Osteocyte (in vitro differentiated cells): ENCODE data around the gene GIPC3. TPM values are rescaled to one million over a fixed set of nuclear protein-coding genes. Genes with fewer than 3 reads are reported as not detected.

ENCODE experiments used
- DNase-seq: peaks from one replicate; pipeline ENCODE4 v3.0.0; 2021; ENCODE audit warnings: mixed read lengths; ENCODE audit not compliant: unreplicated experiment; ENCODE audit errors: extremely low spot score
- H3K27ac Mint-ChIP-seq: one replicate; pipeline ENCODE4 v1.8.0; 2021; ENCODE audit warnings: mild to moderate bottlenecking, mixed read lengths; ENCODE audit not compliant: unreplicated experiment
- H3K27me3 Mint-ChIP-seq: one replicate; pipeline ENCODE4 v1.8.0; 2021; ENCODE audit warnings: mixed read lengths; ENCODE audit not compliant: unreplicated experiment
- H3K36me3 Mint-ChIP-seq: one replicate; pipeline ENCODE4 v1.8.0; 2021; ENCODE audit warnings: mixed read lengths; ENCODE audit not compliant: unreplicated experiment
- H3K4me1 Mint-ChIP-seq: one replicate; pipeline ENCODE4 v1.8.0; 2021; ENCODE audit warnings: mixed read lengths; ENCODE audit not compliant: unreplicated experiment
- H3K4me3 Mint-ChIP-seq: one replicate; pipeline ENCODE4 v1.8.0; 2021; ENCODE audit warnings: mild to moderate bottlenecking, moderate library complexity, mixed read lengths; ENCODE audit not compliant: unreplicated experiment
- H3K9me3 Mint-ChIP-seq: one replicate; pipeline ENCODE4 v1.8.0; 2021; ENCODE audit warnings: mixed read lengths; ENCODE audit not compliant: unreplicated experiment
- total RNA-seq: library from RNA; stranded (reverse); gene quantifications from 2 replicates; pipeline ENCODE4 v1.2.1, GENCODE V29; 2021
- TF ChIP-seq, protein P1 (sequence below): fragments of 200-600 bp; sonication (generic); IDR thresholded peaks from 2 replicates; pipeline ENCODE4 v1.5.0; 2021; ENCODE audit warnings: antibody characterized with exemption, mild to moderate bottlenecking, moderate library complexity

The GIPC3 gene
- total RNA-seq, 1 donor from 2014 or later = 0.67 TPM

DNA sequence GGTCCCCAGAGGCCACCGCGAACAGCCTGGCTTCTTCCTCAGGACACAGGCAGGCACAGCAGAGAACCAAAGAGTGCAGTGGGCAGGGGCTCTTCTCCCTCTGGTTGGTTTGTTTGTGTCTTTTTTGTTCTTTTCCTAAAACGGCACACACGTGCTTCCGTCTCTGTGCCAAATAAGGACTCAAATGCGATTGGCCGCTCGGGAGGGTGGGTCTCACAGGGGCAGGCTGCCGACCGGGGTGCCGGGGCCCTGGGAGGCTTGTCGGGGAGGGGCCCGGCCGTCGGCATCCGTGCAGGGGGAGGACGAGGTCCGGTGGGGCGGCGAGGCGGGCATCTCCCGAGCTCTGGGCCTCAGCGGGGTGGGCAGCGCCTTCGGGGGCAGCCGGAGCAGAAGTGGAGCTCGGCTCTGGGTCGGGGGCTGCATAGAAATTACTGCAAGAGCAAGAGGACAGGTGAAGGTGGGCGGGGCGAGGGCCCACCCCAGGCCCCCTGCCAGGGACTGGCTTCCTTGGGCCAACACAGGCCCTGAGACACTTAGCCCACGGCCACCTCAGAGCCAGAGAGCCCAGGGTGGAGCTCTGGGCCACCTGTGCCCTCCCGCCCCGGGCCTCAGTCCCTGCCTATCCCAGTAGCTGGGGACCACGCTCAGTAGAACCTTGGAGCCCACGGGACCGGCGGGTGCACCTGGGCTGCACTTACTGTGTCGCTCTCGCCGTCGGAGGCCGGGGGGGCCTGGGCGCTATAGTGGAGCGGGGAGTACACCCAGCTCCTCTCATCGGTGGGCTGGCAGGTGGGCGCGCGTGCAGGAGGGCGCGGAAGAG is 47.7 kb downstream of the GIPC3 start:
- no peak for DNase-seq
- Mint-ChIP-seq H3K4me3 (no peak overlapping the region), H3K27me3 (no peaks in the 10 kb centered on the region), H3K27ac (no peak overlapping the region), H3K36me3 (peaks cover 4% of the 10 kb centered on the region), H3K9me3 (no peaks in the 10 kb centered on the region), H3K4me1 (no peaks in the 10 kb centered on the region)
- TF ChIP-seq, protein P1, sequence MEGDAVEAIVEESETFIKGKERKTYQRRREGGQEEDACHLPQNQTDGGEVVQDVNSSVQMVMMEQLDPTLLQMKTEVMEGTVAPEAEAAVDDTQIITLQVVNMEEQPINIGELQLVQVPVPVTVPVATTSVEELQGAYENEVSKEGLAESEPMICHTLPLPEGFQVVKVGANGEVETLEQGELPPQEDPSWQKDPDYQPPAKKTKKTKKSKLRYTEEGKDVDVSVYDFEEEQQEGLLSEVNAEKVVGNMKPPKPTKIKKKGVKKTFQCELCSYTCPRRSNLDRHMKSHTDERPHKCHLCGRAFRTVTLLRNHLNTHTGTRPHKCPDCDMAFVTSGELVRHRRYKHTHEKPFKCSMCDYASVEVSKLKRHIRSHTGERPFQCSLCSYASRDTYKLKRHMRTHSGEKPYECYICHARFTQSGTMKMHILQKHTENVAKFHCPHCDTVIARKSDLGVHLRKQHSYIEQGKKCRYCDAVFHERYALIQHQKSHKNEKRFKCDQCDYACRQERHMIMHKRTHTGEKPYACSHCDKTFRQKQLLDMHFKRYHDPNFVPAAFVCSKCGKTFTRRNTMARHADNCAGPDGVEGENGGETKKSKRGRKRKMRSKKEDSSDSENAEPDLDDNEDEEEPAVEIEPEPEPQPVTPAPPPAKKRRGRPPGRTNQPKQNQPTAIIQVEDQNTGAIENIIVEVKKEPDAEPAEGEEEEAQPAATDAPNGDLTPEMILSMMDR = no peak

DNA sequence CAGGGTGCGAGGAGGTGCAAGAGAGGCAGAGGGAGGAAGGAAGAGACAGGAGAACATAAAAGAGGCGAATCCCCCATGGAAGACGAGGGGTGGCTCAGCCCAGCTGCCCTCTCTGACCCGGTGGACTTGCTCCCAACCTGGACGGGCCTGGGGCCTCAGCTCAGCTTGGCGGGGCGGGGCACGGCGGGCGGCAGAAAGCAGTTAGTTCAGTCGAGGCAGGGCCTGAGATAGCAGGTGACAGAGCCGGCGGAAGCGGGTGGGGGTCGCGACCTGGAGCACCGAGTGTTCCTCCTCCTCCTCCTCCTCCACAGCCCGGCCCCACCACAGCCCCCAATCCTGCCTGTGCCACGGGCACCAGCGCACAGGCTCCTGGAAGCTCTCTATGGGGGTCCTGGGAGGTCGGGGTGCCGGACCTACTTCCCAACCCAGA is 48.3 kb downstream of the GIPC3 start:
- Mint-ChIP-seq H3K27me3 (no peaks in the 10 kb centered on the region), H3K4me3 (no peak overlapping the region), H3K4me1 (no peaks in the 10 kb centered on the region), H3K27ac (no peak overlapping the region), H3K36me3 (peaks cover 6% of the 10 kb centered on the region), H3K9me3 (no peaks in the 10 kb centered on the region)
- TF ChIP-seq, protein P1 = no peak
- no peak for DNase-seq

DNA sequence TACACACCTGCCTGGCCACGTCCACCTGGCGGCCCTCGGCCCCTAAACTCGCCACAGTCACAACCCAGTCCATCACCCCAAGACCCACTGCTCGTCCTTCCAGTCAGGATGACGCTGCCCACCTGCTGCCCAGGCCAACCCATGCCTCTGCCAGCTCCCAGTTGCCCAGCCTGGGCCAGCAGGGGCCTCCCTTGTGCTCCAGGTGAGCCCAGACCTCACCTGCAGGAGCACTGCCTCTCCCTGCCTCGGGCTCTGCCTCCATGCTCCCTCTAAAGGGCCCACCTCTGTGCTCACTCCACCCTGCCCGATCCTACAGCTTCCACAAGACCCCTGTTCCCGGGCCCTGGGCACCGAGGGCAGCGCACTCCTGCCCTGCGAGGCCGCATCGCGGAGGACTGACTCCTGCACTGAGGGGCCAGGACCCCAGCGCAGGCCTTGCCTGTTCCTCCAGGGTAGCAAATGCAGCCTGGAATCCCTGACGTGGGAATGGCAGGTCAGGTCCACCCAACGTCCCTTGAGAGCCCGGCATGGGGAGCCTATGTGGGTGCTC is 49.3 kb downstream of the GIPC3 start:
- Mint-ChIP-seq H3K27ac (no peak overlapping the region), H3K27me3 (no peaks in the 10 kb centered on the region), H3K9me3 (no peaks in the 10 kb centered on the region), H3K4me3 (no peak overlapping the region), H3K36me3 (peaks cover 13% of the 10 kb centered on the region), H3K4me1 (no peaks in the 10 kb centered on the region)
- DNase-seq = no peak
- TF ChIP-seq, protein P1 = no peak

DNA sequence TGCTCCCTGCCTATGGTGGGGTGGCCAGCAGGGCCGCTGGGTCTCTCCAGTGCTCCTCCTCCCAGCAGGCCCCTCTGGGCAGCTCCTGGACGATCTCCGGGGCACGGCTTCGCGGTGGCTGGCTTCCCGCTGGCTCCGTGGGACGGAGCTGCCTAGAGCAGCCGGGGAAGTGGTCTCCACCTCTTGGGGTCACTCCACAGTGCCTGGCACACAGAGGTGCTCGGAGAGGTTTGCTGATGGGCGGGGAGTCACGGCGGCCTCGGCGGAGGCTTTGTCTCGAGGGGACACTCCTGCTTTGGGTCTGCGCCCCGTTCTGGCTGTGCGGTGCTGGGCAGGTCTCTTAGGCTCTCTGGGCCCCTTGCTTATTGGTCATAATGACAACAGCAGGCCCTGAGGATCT is 51.2 kb downstream of the GIPC3 start:
- Mint-ChIP-seq H3K4me3 (no peak overlapping the region), H3K9me3 (no peaks in the 10 kb centered on the region)
- no peak for DNase-seq

DNA sequence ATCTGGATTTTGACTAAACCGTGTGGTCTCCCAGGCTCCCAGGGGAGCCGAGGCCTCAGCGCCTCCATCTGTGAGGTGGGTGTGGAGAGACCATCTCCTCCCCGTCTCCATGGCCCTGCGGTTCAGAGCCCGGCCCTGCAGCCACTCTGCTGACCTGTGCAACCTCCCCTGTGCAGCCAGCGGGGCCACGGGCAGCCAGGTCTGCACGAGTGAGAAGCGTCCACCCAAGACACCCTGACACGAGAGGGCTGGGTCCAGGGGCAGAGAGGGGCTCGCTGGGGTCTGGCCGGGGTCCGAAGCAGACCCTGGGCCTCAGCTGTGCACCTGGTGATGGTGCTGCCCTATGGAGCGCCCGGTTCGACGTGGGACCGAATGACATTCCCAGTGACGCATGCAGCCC is 51.7 kb downstream of the GIPC3 start:
- H3K27ac Mint-ChIP-seq = no peak overlapping the region
- H3K27me3 Mint-ChIP-seq = no peaks in the 10 kb centered on the region
- H3K9me3 Mint-ChIP-seq = no peaks in the 10 kb centered on the region
- no peaks in the 10 kb centered on the region for H3K4me1 Mint-ChIP-seq
- DNase-seq = no peak
- TF ChIP-seq, protein P1 = no peak
- H3K36me3 Mint-ChIP-seq = peaks cover 16% of the 10 kb centered on the region
- H3K4me3 Mint-ChIP-seq = no peak overlapping the region

More for the DNA sequence above, 51.2 kb downstream of the GIPC3 start:
- TF ChIP-seq, protein P1 = no peak
- Mint-ChIP-seq H3K27ac (no peak overlapping the region), H3K27me3 (no peaks in the 10 kb centered on the region), H3K36me3 (peaks cover 12% of the 10 kb centered on the region), H3K4me1 (no peaks in the 10 kb centered on the region)
